HepG2 (cell line): Measurements from ENCODE around the gene HES2. TPM values are rescaled to one million over a fixed set of nuclear protein-coding genes. Genes with fewer than 3 reads are reported as not detected.

Source experiments
- ATAC-seq: fragments of 200-7000 bp; cut with Tn5 transposase; 3 replicates; pipeline ENCODE4 v1.9.1; 2020; ENCODE audit warnings: mild to moderate bottlenecking, moderate library complexity
- BruUV-seq: library from RNA; stranded (reverse); fragments of 400-500 nt; replicated peaks from 2 replicates; lab custom pipeline; 2021; lab: Mats Ljungman, UMichigan
- CTCF ChIA-PET: fragments of 300-600 bp; formaldehyde crosslinking; extraction: SDS; loops from one replicate; lab custom pipeline; 2021; ENCODE audit warnings: low total read pairs, inconsistent platforms, low intra/inter-chr PET ratio; lab: Yijun Ruan, JAX
- POLR2A ChIA-PET: fragments of 350-600 bp; sonication (Branson Sonifier 250); formaldehyde crosslinking; loops from one replicate; lab custom pipeline; 2020; ENCODE audit warnings: antibody characterized with exemption, inconsistent platforms; lab: Yijun Ruan, JAX
- DNase-seq: peaks from one replicate; pipeline ENCODE4 v3.0.0-alpha.2; 2015; ENCODE audit warnings: low spot score
- FAIRE-seq: peaks from 3 replicates; lab custom pipeline; 2011; peaks lifted over from hg19 to GRCh38; lab: Jason Lieb, UNC
- H2AFZ ChIP-seq: one replicate; pipeline ENCODE4 v1.6.1; 2011; ENCODE audit warnings: low read length, inconsistent platforms
- H3K27ac ChIP-seq: fragments of 300-600 bp; 3 replicates; pipeline ENCODE4 v1.8.0; 2011; ENCODE audit warnings: mixed run types, mild to moderate bottlenecking, mixed read lengths, low read length, inconsistent platforms; ENCODE audit not compliant: insufficient read depth; ENCODE audit errors: extremely low read length
- H3K27me3 ChIP-seq, 2 experiments: fragments of 200-600 bp in 1 of 2; 2 replicates in 1 of 2; 3 replicates in 1 of 2; pipeline versions ENCODE4 v1.6.0 to v1.8.0; 2011; ENCODE audit warnings: low read length in 2 of 2, mild to moderate bottlenecking in 2 of 2, moderate library complexity in 2 of 2, inconsistent platforms in 1 of 2; ENCODE audit not compliant: insufficient read depth in 2 of 2, control insufficient read depth in 1 of 2
- H3K36me3 ChIP-seq, 2 experiments: fragments of 200-600 bp in 1 of 2; replicated peaks in 1 of 2; 2 replicates in 1 of 2; 3 replicates in 1 of 2; pipeline versions ENCODE4 v1.5.1 to v1.8.0; 2011; ENCODE audit warnings: low read length in 2 of 2, inconsistent platforms in 1 of 2; ENCODE audit not compliant: insufficient read depth in 2 of 2, control insufficient read depth in 1 of 2
- H3K4me1 ChIP-seq: 2 replicates; pipeline ENCODE4 v1.5.1; 2012; ENCODE audit warnings: low read length, inconsistent platforms; ENCODE audit not compliant: insufficient read depth
- H3K4me2 ChIP-seq: 2 replicates; pipeline ENCODE4 v1.6.0; 2011; ENCODE audit warnings: low read depth, low read length, inconsistent platforms
- H3K4me3 ChIP-seq, 3 experiments: fragments of 200-600 bp in 1 of 3; sonication (generic), shearing (Covaris generic) in 1 of 3; replicated peaks in 1 of 3; 2 replicates each; pipeline ENCODE4 v1.5.1; 2011 to 2016; ENCODE audit warnings: low read length in 3 of 3, inconsistent platforms in 2 of 3, low read depth in 2 of 3, mild to moderate bottlenecking in 2 of 3, control low read depth in 1 of 3, mixed read lengths in 1 of 3; ENCODE audit not compliant: insufficient read depth in 1 of 3
- H3K79me2 ChIP-seq: one replicate; pipeline ENCODE4 v1.6.1; 2011; ENCODE audit warnings: low read length, inconsistent platforms; ENCODE audit not compliant: insufficient read depth
- H3K9ac ChIP-seq: 2 replicates; pipeline ENCODE4 v1.6.0; 2011; ENCODE audit warnings: mild to moderate bottlenecking, low read depth, low read length, inconsistent platforms; ENCODE audit not compliant: insufficient read depth
- H3K9me3 ChIP-seq: 2 replicates; pipeline ENCODE4 v1.5.1; 2012; ENCODE audit warnings: mild to moderate bottlenecking, low read length
- H4K20me1 ChIP-seq: 2 replicates; pipeline ENCODE4 v1.6.0; 2011; ENCODE audit warnings: inconsistent platforms, mild to moderate bottlenecking, low read length, moderate library complexity; ENCODE audit not compliant: insufficient read depth
- ATAD3A ChIP-seq: sonication (generic); formaldehyde crosslinking; IDR thresholded peaks from 2 replicates; pipeline ENCODE4 v1.4.0; 2020; ENCODE audit warnings: missing genetic modification reagents
- ELF4 ChIP-seq: sonication (generic); formaldehyde crosslinking; IDR thresholded peaks from 2 replicates; pipeline ENCODE4 v1.5.0; 2020; ENCODE audit warnings: missing genetic modification reagents, mild to moderate bottlenecking, moderate library complexity, borderline replicate concordance
- KDM5B ChIP-seq: sonication (generic); formaldehyde crosslinking; IDR thresholded peaks from 2 replicates; pipeline ENCODE4 v1.4.0; 2020; ENCODE audit warnings: missing genetic modification reagents, mild to moderate bottlenecking, borderline replicate concordance
- MAFG ChIP-seq: sonication (generic); formaldehyde crosslinking; IDR thresholded peaks from 2 replicates; pipeline ENCODE4 v1.5.1; 2020; ENCODE audit warnings: mild to moderate bottlenecking, missing genetic modification reagents
- NCOR1 ChIP-seq: fragments of 200-600 bp; sonication (generic); IDR thresholded peaks from 2 replicates; pipeline ENCODE4 v1.7.0; 2017; ENCODE audit warnings: antibody characterized with exemption, low read length, borderline replicate concordance
- NFE2L1 ChIP-seq: sonication (generic); formaldehyde crosslinking; IDR thresholded peaks from 2 replicates; pipeline ENCODE4 v1.4.0; 2020; ENCODE audit warnings: missing genetic modification reagents, mild to moderate bottlenecking, borderline replicate concordance
- USF2 ChIP-seq, 2 experiments: sonication (generic) in 1 of 2; formaldehyde crosslinking in 1 of 2; IDR thresholded peaks; 2 replicates each; pipeline versions ENCODE4 v1.5.1 to v1.6.1; 2011 to 2020; ENCODE audit warnings: borderline replicate concordance in 1 of 2, low read depth in 1 of 2, low read length in 1 of 2, mild to moderate bottlenecking in 1 of 2, missing genetic modification reagents in 1 of 2, moderate library complexity in 1 of 2
- ZNF232 ChIP-seq: sonication (generic); formaldehyde crosslinking; IDR thresholded peaks from 2 replicates; pipeline ENCODE4 v1.4.0; 2020; ENCODE audit warnings: missing genetic modification reagents, borderline replicate concordance
- ZNF720 ChIP-seq: sonication (generic); formaldehyde crosslinking; IDR thresholded peaks from 2 replicates; pipeline ENCODE4 v1.4.0; 2020; ENCODE audit warnings: missing genetic modification reagents
- WGBS: methylation state at CpG from one replicate; pipeline ENCODE4 v1.1.6; 2017; ENCODE audit warnings: low lambda C conversion rate; 5-methylcytosine and 5-hydroxymethylcytosine counted together
- in situ Hi-C: cut with HindIII; loops from 2 replicates; pipeline ENCODE4 v1.10.0; 2017; ENCODE audit warnings: low pct_unique_long_range_greater_than_20kb; ENCODE audit not compliant: extremely low pct_ligation_motif_present
- intact Hi-C: fragments of 100-400 bp; cut with micrococcal nuclease; formaldehyde crosslinking; loops from one replicate; pipeline ENCODE4 v1.10.0; 2022; ENCODE audit not compliant: unreplicated experiment
- polyA plus RNA-seq, 8 experiments: library from polyadenylated mRNA; depleted of rRNA in 3 of 8; stranded (reverse) in 7 of 8; unstranded in 1 of 8; fragments of >200 nt; fragmentation: Illumina TruSeq in 4 of 8; extraction: Trizol in 4 of 8; gene quantifications; 2 replicates each; pipeline versions ENCODE4 v1.2.1 to v1.2.3, GENCODE V29; 2011 to 2016; ENCODE audit warnings: low read depth in 4 of 8, missing spikeins in 1 of 8, mixed read lengths in 1 of 8; ENCODE audit not compliant: insufficient read depth in 1 of 8
- total RNA-seq, 5 experiments: library from RNA; depleted of rRNA; stranded (reverse); fragments of >200 nt; fragmentation: Illumina TruSeq; extraction: Trizol; gene quantifications; 2 replicates each; pipeline ENCODE4 v1.2.3, GENCODE V29; 2016; ENCODE audit warnings: low read depth in 1 of 5
- TF ChIP-seq, protein P1 (sequence below): sonication (generic); formaldehyde crosslinking; IDR thresholded peaks from 2 replicates; pipeline ENCODE4 v1.8.1; 2023; ENCODE audit warnings: mild to moderate bottlenecking, missing genetic modification reagents
- TF ChIP-seq, protein P2 (sequence below): sonication (generic); formaldehyde crosslinking; IDR thresholded peaks from 2 replicates; pipeline ENCODE4 v1.5.0; 2020; ENCODE audit warnings: mild to moderate bottlenecking, missing genetic modification reagents
- TF ChIP-seq, protein P3 (sequence below): sonication (generic); formaldehyde crosslinking; IDR thresholded peaks from 2 replicates; pipeline ENCODE4 v1.4.0; 2020; ENCODE audit warnings: missing genetic modification reagents, mild to moderate bottlenecking, borderline replicate concordance

HES2 gene
- total and polyA plus RNA-seq, 2 of the 13 experiments (the other 11 are each of a cell fraction or from before 2014, with no cell fraction given) = 0.11 to 0.17 TPM

DNA sequence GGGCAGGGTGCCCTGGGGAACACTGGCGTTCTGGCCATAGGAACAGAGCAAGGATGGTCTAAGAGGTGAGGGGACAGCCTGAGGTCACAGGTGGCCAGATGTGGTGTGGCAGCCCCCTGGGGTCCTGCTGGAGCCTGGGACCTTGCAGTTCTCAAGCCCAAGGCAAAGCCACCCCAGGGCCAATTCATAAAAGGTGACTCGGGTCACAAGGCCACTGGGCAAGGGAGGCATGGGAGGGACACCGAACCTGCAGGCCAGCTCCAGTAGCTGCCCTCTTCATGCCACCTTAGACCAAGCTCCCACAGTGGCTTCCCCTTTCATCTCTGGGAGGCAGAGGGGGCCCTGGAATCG, 26.9 kb upstream of the HES2 start:
- WGBS = no CpG with 5 or more reads among the region's 4 CpGs
- H3K9me3 ChIP-seq = no peaks in the 10 kb centered on the region
- H3K27me3 ChIP-seq = peaks cover 0 to 1% of the 10 kb centered on the region in 2 experiments; a peak in 2 of 5 replicates
- peaks cover 45% of the 10 kb centered on the region for H3K4me1 ChIP-seq
- ATAC-seq (no peak), DNase-seq (no peak), FAIRE-seq (peak; percentile 34)
- H3K36me3 ChIP-seq = peaks cover 0 to 3% of the 10 kb centered on the region in 2 experiments; a peak in 2 of 5 replicates
- H3K27ac ChIP-seq = peak overlapping the region; percentile 91
- BruUV-seq = no TSS peak
- peaks cover 19% of the 10 kb centered on the region for H3K79me2 ChIP-seq
- POLR2A ChIA-PET = interaction anchor here (1.0 to 1.5 kb wide), 4 partner anchors 12 to 44 kb away, joined by 3 to 5 read pairs (median 4); no protein-coding TSS in a partner anchor
- H2AFZ ChIP-seq = no peak overlapping the region
- in situ Hi-C loops (no loop called here), intact Hi-C loops (loop anchor here (2.0 to 10.0 kb wide), 2 partner anchors 18 to 652 kb away; no protein-coding TSS in a partner anchor)
- H3K4me3 ChIP-seq = peak overlapping the region; percentile 60 to 78 (median 63)
- H3K9ac ChIP-seq = peak overlapping the region; percentile 85
- peak overlapping the region; percentile 99 for H3K4me2 ChIP-seq
- H4K20me1 ChIP-seq = 0 out of 2 replicates have a peak, but pooled peaks cover 6% of the 10 kb centered on the region
- CTCF ChIA-PET = interaction anchor here (0.9 kb wide), 1 partner anchor 18 kb away, joined by 3 read pairs; no protein-coding TSS in a partner anchor
- TF ChIP-seq, protein P1, sequence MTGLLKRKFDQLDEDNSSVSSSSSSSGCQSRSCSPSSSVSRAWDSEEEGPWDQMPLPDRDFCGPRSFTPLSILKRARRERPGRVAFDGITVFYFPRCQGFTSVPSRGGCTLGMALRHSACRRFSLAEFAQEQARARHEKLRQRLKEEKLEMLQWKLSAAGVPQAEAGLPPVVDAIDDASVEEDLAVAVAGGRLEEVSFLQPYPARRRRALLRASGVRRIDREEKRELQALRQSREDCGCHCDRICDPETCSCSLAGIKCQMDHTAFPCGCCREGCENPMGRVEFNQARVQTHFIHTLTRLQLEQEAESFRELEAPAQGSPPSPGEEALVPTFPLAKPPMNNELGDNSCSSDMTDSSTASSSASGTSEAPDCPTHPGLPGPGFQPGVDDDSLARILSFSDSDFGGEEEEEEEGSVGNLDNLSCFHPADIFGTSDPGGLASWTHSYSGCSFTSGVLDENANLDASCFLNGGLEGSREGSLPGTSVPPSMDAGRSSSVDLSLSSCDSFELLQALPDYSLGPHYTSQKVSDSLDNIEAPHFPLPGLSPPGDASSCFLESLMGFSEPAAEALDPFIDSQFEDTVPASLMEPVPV = no peak
- no peak for TF ChIP-seq KDM5B (CRISPR knock-in tag)
- TF ChIP-seq ZNF720 (CRISPR knock-in tag) = no peak
- no peak for TF ChIP-seq MAFG (CRISPR knock-in tag)
- 0 out of 2 replicates have a peak, but pooled peaks have one; percentile 34 for TF ChIP-seq ZNF232 (CRISPR knock-in tag)
- TF ChIP-seq ELF4 (CRISPR knock-in tag) = no peak
- TF ChIP-seq ATAD3A = 0 out of 2 replicates have a peak, but pooled peaks have one; percentile 32
- TF ChIP-seq, protein P2, sequence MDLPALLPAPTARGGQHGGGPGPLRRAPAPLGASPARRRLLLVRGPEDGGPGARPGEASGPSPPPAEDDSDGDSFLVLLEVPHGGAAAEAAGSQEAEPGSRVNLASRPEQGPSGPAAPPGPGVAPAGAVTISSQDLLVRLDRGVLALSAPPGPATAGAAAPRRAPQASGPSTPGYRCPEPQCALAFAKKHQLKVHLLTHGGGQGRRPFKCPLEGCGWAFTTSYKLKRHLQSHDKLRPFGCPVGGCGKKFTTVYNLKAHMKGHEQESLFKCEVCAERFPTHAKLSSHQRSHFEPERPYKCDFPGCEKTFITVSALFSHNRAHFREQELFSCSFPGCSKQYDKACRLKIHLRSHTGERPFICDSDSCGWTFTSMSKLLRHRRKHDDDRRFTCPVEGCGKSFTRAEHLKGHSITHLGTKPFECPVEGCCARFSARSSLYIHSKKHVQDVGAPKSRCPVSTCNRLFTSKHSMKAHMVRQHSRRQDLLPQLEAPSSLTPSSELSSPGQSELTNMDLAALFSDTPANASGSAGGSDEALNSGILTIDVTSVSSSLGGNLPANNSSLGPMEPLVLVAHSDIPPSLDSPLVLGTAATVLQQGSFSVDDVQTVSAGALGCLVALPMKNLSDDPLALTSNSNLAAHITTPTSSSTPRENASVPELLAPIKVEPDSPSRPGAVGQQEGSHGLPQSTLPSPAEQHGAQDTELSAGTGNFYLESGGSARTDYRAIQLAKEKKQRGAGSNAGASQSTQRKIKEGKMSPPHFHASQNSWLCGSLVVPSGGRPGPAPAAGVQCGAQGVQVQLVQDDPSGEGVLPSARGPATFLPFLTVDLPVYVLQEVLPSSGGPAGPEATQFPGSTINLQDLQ (CRISPR knock-in tag) = peak; percentile 1; the same call in 1 of the 2 replicates
- TF ChIP-seq, protein P3, sequence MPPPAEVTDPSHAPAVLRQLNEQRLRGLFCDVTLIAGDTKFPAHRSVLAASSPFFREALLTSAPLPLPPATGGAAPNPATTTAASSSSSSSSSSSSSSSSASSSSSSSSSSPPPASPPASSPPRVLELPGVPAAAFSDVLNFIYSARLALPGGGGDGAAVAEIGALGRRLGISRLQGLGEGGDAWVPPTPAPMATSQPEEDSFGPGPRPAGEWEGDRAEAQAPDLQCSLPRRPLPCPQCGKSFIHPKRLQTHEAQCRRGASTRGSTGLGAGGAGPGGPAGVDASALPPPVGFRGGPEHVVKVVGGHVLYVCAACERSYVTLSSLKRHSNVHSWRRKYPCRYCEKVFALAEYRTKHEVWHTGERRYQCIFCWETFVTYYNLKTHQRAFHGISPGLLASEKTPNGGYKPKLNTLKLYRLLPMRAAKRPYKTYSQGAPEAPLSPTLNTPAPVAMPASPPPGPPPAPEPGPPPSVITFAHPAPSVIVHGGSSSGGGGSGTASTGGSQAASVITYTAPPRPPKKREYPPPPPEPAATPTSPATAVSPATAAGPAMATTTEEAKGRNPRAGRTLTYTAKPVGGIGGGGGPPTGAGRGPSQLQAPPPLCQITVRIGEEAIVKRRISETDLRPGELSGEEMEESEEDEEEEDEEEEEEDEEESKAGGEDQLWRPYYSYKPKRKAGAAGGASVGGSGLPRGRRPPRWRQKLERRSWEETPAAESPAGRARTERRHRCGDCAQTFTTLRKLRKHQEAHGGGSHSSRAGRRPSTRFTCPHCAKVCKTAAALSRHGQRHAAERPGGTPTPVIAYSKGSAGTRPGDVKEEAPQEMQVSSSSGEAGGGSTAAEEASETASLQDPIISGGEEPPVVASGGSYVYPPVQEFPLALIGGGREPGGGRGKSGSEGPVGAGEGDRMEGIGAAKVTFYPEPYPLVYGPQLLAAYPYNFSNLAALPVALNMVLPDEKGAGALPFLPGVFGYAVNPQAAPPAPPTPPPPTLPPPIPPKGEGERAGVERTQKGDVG = peak; percentile 63; the same call in 1 of the 2 replicates
- no peak for TF ChIP-seq NCOR1
- peak; percentile 47; the same call in 1 of the 2 replicates for TF ChIP-seq NFE2L1
- TF ChIP-seq USF2 (IDR thresholded peaks at IDR 0.05; ENCODE audit: low read depth, low read length) = no peak
- TF ChIP-seq USF2 (CRISPR knock-in tag; IDR thresholded peaks at IDR 0.05; ENCODE audit: borderline replicate concordance) = 0 out of 2 replicates have a peak, but pooled peaks have one; percentile 1
